A549 (cell line): Measurements from ENCODE around the gene PDE7B. TPM values are rescaled to one million over a fixed set of nuclear protein-coding genes. Genes with fewer than 3 reads are reported as not detected.

Source experiments
- ATAC-seq, 2 experiments: fragments of 200-7000 bp in 1 of 2; fragments of >200 bp in 1 of 2; cut with Nextera tagmentation in 1 of 2; cut with Tn5 transposase in 1 of 2; 3 replicates each; pipeline versions ENCODE4 v1.8.0 to v1.9.1; 2018 to 2020; ENCODE audit warnings: mild to moderate bottlenecking in 1 of 2, moderate library complexity in 1 of 2
- CTCF ChIA-PET: fragments of 300-600 bp; sonication (Branson Sonifier 250); formaldehyde crosslinking; extraction: SDS; loops from one replicate; lab custom pipeline; 2021; ENCODE audit warnings: antibody characterized with exemption, inconsistent platforms; lab: Yijun Ruan, JAX
- POLR2A ChIA-PET: fragments of 350-600 bp; formaldehyde crosslinking; extraction: SDS; loops from one replicate; lab custom pipeline; 2021; ENCODE audit warnings: antibody characterized with exemption, inconsistent platforms; lab: Yijun Ruan, JAX
- DNase-seq, 2 experiments: peaks; one replicate each; pipeline versions ENCODE4 v3.0.0 to v3.0.0-alpha.2; 2011 to 2016; ENCODE audit warnings: low read depth in 1 of 2, low spot score in 1 of 2
- FAIRE-seq: peaks from 2 replicates; lab custom pipeline; 2011; peaks lifted over from hg19 to GRCh38; lab: Jason Lieb, UNC
- H3K27ac ChIP-seq, 2 experiments: fragments of >200 bp; sonication (Bioruptor Twin); formaldehyde crosslinking; 3 replicates each; pipeline ENCODE4 v1.5.1; 2016 to 2017
- H3K4me1 ChIP-seq: fragments of >200 bp; sonication (Bioruptor Twin); formaldehyde crosslinking; 3 replicates; pipeline ENCODE4 v1.6.1; 2016
- H3K4me2 ChIP-seq: fragments of >200 bp; sonication (Bioruptor Twin); formaldehyde crosslinking; 3 replicates; pipeline ENCODE4 v1.6.1; 2016
- H3K4me3 ChIP-seq: fragments of >200 bp; sonication (Bioruptor Twin); formaldehyde crosslinking; 3 replicates; pipeline ENCODE4 v1.5.1; 2016
- H3K9me3 ChIP-seq: fragments of >200 bp; sonication (Bioruptor Twin); formaldehyde crosslinking; 3 replicates; pipeline ENCODE4 v1.6.1; 2016
- BCL3 ChIP-seq: fragments of >200 bp; sonication (Bioruptor Twin); formaldehyde crosslinking; IDR thresholded peaks from 3 replicates; pipeline ENCODE4 v1.6.1; 2016
- BHLHE40 ChIP-seq: IDR thresholded peaks from 2 replicates; pipeline ENCODE4 v1.6.1; 2012; ENCODE audit warnings: low read depth, low read length, inconsistent platforms
- CBX2 ChIP-seq: fragments of 200-600 bp; sonication (generic); IDR thresholded peaks from 2 replicates; pipeline ENCODE4 v1.6.1; 2016; ENCODE audit warnings: low read depth, mild to moderate bottlenecking, borderline replicate concordance
- CHD2 ChIP-seq: fragments of 150-350 bp; IDR thresholded peaks from 2 replicates; pipeline ENCODE4 v1.6.1; 2014; ENCODE audit warnings: low read length; ENCODE audit not compliant: partially characterized antibody
- CTCF ChIP-seq: fragments of >200 bp; sonication (Bioruptor Twin); formaldehyde crosslinking; IDR thresholded peaks from 3 replicates; pipeline ENCODE4 v1.5.1; 2016
- E2F6 ChIP-seq: IDR thresholded peaks from 2 replicates; pipeline ENCODE4 v1.6.1; 2012; ENCODE audit warnings: low read depth, borderline replicate concordance
- ELK1 ChIP-seq: fragments of 150-350 bp; IDR thresholded peaks from 2 replicates; pipeline ENCODE4 v1.6.1; 2014; ENCODE audit warnings: low read depth, mild to moderate bottlenecking, low read length
- EP300 ChIP-seq, 2 experiments: fragments of >200 bp; sonication (Bioruptor Twin); formaldehyde crosslinking; IDR thresholded peaks; 2 replicates in 1 of 2; 3 replicates in 1 of 2; pipeline ENCODE4 v1.6.1; 2016 to 2017
- FOSB ChIP-seq: fragments of 250-450 bp; sonication (Bioruptor Pico); IDR thresholded peaks from 2 replicates; pipeline ENCODE4 v1.5.0; 2020; ENCODE audit warnings: mild to moderate bottlenecking, moderate library complexity
- HDAC2 ChIP-seq: fragments of 200-600 bp; sonication (generic); IDR thresholded peaks from 2 replicates; pipeline ENCODE4 v1.6.1; 2016
- HES2 ChIP-seq: fragments of >200 bp; sonication (Bioruptor Twin); formaldehyde crosslinking; IDR thresholded peaks from 2 replicates; pipeline ENCODE4 v1.6.1; 2016
- HEYL ChIP-seq: fragments of 250-450 bp; sonication (Bioruptor Pico); IDR thresholded peaks from 2 replicates; pipeline ENCODE4 v1.8.0; 2021; ENCODE audit warnings: mild to moderate bottlenecking, moderate library complexity
- HOXA7 ChIP-seq: fragments of 250-450 bp; sonication (Bioruptor Pico); IDR thresholded peaks from 2 replicates; pipeline ENCODE4 v1.5.0; 2020; ENCODE audit warnings: mild to moderate bottlenecking, moderate library complexity
- HOXB13 ChIP-seq: fragments of 250-450 bp; sonication (Bioruptor Pico); IDR thresholded peaks from 2 replicates; pipeline ENCODE4 v1.5.0; 2020; ENCODE audit warnings: low read depth, mild to moderate bottlenecking, moderate library complexity
- JUN ChIP-seq, 2 experiments: fragments of >200 bp; sonication (Bioruptor Twin); formaldehyde crosslinking; IDR thresholded peaks; 2 replicates in 1 of 2; 3 replicates in 1 of 2; pipeline ENCODE4 v1.6.1; 2016 to 2017
- KDM5A ChIP-seq: fragments of 200-600 bp; sonication (generic); IDR thresholded peaks from 2 replicates; pipeline ENCODE4 v1.6.1; 2016; ENCODE audit warnings: antibody characterized with exemption, mild to moderate bottlenecking
- MYC ChIP-seq: IDR thresholded peaks from 2 replicates; pipeline ENCODE4 v1.6.1; 2012; ENCODE audit warnings: mild to moderate bottlenecking, inconsistent platforms, low read length, improper control_type of control experiment, borderline replicate concordance
- POLR2A ChIP-seq: IDR thresholded peaks from 2 replicates; pipeline ENCODE4 v1.6.1; 2012; ENCODE audit warnings: mild to moderate bottlenecking, low read length
- POLR2AphosphoS2 ChIP-seq: conservative IDR thresholded peaks from 2 replicates; pipeline ENCODE4 v1.6.1; 2012; ENCODE audit warnings: low read length, improper control_type of control experiment, inconsistent platforms
- RNF2 ChIP-seq: fragments of 200-600 bp; sonication (generic); IDR thresholded peaks from 2 replicates; pipeline ENCODE4 v1.6.1; 2016; ENCODE audit warnings: low read depth, mild to moderate bottlenecking, antibody characterized with exemption, moderate library complexity, borderline replicate concordance
- SMC3 ChIP-seq: fragments of >200 bp; sonication (Bioruptor Twin); formaldehyde crosslinking; IDR thresholded peaks from 3 replicates; pipeline ENCODE4 v1.6.1; 2018; ENCODE audit warnings: inconsistent platforms
- SREBF2 ChIP-seq: fragments of 450-650 bp; IDR thresholded peaks from 2 replicates; pipeline ENCODE4 v1.6.1; 2014; ENCODE audit warnings: mild to moderate bottlenecking, moderate library complexity
- TP53 ChIP-seq: fragments of 250-450 bp; sonication (Bioruptor Pico); IDR thresholded peaks from 2 replicates; pipeline ENCODE4 v1.5.0; 2021; ENCODE audit warnings: mild to moderate bottlenecking, moderate library complexity
- ZFP36 ChIP-seq: fragments of 450-650 bp; IDR thresholded peaks from 2 replicates; pipeline ENCODE4 v1.6.1; 2014; ENCODE audit warnings: borderline replicate concordance; ENCODE audit not compliant: partially characterized antibody
- ZSCAN20 ChIP-seq: fragments of 250-450 bp; sonication (Bioruptor Pico); IDR thresholded peaks from 2 replicates; pipeline ENCODE4 v1.8.0; 2022; ENCODE audit warnings: mild to moderate bottlenecking, moderate library complexity
- WGBS: methylation state at CpG from one replicate; pipeline ENCODE4 v1.1.6; 2017; ENCODE audit errors: missing lambda C conversion rate; 5-methylcytosine and 5-hydroxymethylcytosine counted together
- polyA plus RNA-seq, 4 experiments: library from polyadenylated mRNA; depleted of rRNA in 3 of 4; stranded (reverse); fragments of >200 nt; fragmentation: RNase III in 1 of 4; extraction: RNeasy Plus Mini Kit Qiagen cat#74134 plus additional on column Dnase treatment in 1 of 4; gene quantifications; 2 replicates in 3 of 4; 3 replicates in 1 of 4; pipeline ENCODE4 v1.2.3, GENCODE V29; 2011 to 2017

Gene PDE7B
- polyA plus RNA-seq, 2 of the 4 experiments (the other 2 are of a cell fraction) = 6.6 to 13.8 TPM

- CTCF ChIA-PET = interaction anchor here (1.2 kb wide), 1 partner anchor 23 kb away, joined by 3 read pairs; no protein-coding TSS in a partner anchor
- H3K4me2 ChIP-seq = no peak overlapping the region
- DNase-seq = no peak
- no peak overlapping the region for H3K27ac ChIP-seq
- no peak for FAIRE-seq
- peaks cover 15% of the 10 kb centered on the region for H3K4me1 ChIP-seq
- no peak for ATAC-seq
- POLR2A ChIA-PET = no interaction called here
- H3K9me3 ChIP-seq = peaks cover 4% of the 10 kb centered on the region; the same call in 1 of the 3 replicates
- WGBS = 96% methylated on average over 2 of the region's 2 CpGs
- H3K4me3 ChIP-seq = no peak overlapping the region
- TF ChIP-seq FOSB (CRISPR knock-in tag) = no peak
- TF ChIP-seq CTCF = no peak
- no peak for TF ChIP-seq SMC3
- no peak for TF ChIP-seq SREBF2
Observed at GRCh38 chr6:135962731-135963130, 111.2 kb downstream of the PDE7B start.

- Histone ChIP-seq H3K9me3 (no peaks in the 10 kb centered on the region), H3K4me3 (no peak overlapping the region)
- CTCF ChIA-PET = no interaction called here
- whole genome bisulfite sequencing = 94% methylated on average over 7 of the region's 7 CpGs
- no peak for TF ChIP-seq HOXB13 (CRISPR knock-in tag)
- TF ChIP-seq ZSCAN20 (CRISPR knock-in tag) = no peak
- TF ChIP-seq BCL3 = no peak
- TF ChIP-seq JUN (IDR thresholded peaks at IDR 0.05) = no peak
- TF ChIP-seq POLR2AphosphoS2 = no peak
- no peak for TF ChIP-seq HDAC2
- TF ChIP-seq, all 56 proteins: peak for 0
- DNase-seq = no peak
- ATAC-seq = no peak
- H3K27ac ChIP-seq = no peak overlapping the region
- no peak overlapping the region for H3K4me2 ChIP-seq
- H3K4me1 ChIP-seq = peaks cover 6% of the 10 kb centered on the region; the same call in 1 of the 3 replicates
- no peak for FAIRE-seq
- POLR2A ChIA-PET = no interaction called here
Observed at GRCh38 chr6:135970750-135971149, 119.2 kb downstream of the PDE7B start.

- WGBS = 94% methylated on average over 3 of the region's 3 CpGs
- no peaks in the 10 kb centered on the region for H3K9me3 ChIP-seq
- CTCF ChIA-PET = interaction anchor here (0.9 kb wide), 1 partner anchor 19 kb away, joined by 3 read pairs; no protein-coding TSS in a partner anchor
- ATAC-seq (no peak), DNase-seq (no peak), FAIRE-seq (no peak)
- H3K4me1 ChIP-seq = peaks cover 6% of the 10 kb centered on the region; the same call in 1 of the 3 replicates
- no peak overlapping the region for H3K4me2 ChIP-seq
- POLR2A ChIA-PET = no interaction called here
- no peak overlapping the region for H3K27ac ChIP-seq
- TF ChIP-seq TP53 = no peak
- H3K4me3 ChIP-seq = no peak overlapping the region
Observed at GRCh38 chr6:135971351-135971750, 119.8 kb downstream of the PDE7B start.

GRCh38 chr6:135972150-135972549 is 120.6 kb downstream of the PDE7B start:
- peaks cover 6% of the 10 kb centered on the region; the same call in 1 of the 3 replicates for H3K4me1 ChIP-seq
- no peak for DNase-seq
- no peak overlapping the region for H3K4me2 ChIP-seq
- FAIRE-seq = no peak
- H3K27ac ChIP-seq = no peak overlapping the region
- H3K9me3 ChIP-seq = no peaks in the 10 kb centered on the region
- H3K4me3 ChIP-seq = no peak overlapping the region
- no peak for ATAC-seq
- ChIA-PET CTCF (interaction anchor here (0.6 to 0.9 kb wide), 4 partner anchors 13 to 1859 kb away, joined by 3 read pairs; no protein-coding TSS in a partner anchor), POLR2A (interaction anchor here (0.9 kb wide), 1 partner anchor 43 kb away, joined by 3 read pairs; no protein-coding TSS in a partner anchor)
- TF ChIP-seq E2F6 (no peak), HEYL (CRISPR knock-in tag) (no peak), POLR2A (no peak), BCL3 (no peak), EP300 (IDR thresholded peaks at IDR 0.05) (no peak), HOXA7 (CRISPR knock-in tag) (no peak), CHD2 (no peak), BHLHE40 (no peak), CBX2 (no peak), KDM5A (no peak), ZFP36 (no peak), JUN (IDR thresholded peaks at IDR 0.05) (no peak), MYC (no peak), ELK1 (no peak), HES2 (no peak), RNF2 (no peak), FOSB (CRISPR knock-in tag) (no peak)
